ENCODE results near the gene RAC2.
"Not testable (repeated sequence)": the region's sequence is repeated elsewhere in the genome, so short reads cannot be mapped to it uniquely, and the experiment has no call there.

Gene RAC2

GRCh38 chr22:37233371-37233750 lies 10.7 kb downstream of the RAC2 start:
- not testable (repeated sequence) for DNase-seq

- no peak for DNase-seq
Observed at GRCh38 chr22:37232140-37232998, 11.7 kb downstream of the RAC2 start.

- no peak for DNase-seq
Observed at GRCh38 chr22:37231406-37232139, 12.5 kb downstream of the RAC2 start.

- peak; percentile 71 to 73 for DNase-seq
Observed at GRCh38 chr22:37230673-37231405, 13.2 kb downstream of the RAC2 start.

GRCh38 chr22:37229805-37230672 lies 14.0 kb downstream of the RAC2 start:
- DNase-seq = peak; percentile 83 to 85

- DNase-seq = no peak
Observed at GRCh38 chr22:37229012-37229804, 14.9 kb downstream of the RAC2 start.

- DNase-seq = no peak
Observed at GRCh38 chr22:37228106-37229011, 15.7 kb downstream of the RAC2 start.

GRCh38 chr22:37226514-37226913 lies 17.6 kb downstream of the RAC2 start:
- DNase-seq = no peak

DNA sequence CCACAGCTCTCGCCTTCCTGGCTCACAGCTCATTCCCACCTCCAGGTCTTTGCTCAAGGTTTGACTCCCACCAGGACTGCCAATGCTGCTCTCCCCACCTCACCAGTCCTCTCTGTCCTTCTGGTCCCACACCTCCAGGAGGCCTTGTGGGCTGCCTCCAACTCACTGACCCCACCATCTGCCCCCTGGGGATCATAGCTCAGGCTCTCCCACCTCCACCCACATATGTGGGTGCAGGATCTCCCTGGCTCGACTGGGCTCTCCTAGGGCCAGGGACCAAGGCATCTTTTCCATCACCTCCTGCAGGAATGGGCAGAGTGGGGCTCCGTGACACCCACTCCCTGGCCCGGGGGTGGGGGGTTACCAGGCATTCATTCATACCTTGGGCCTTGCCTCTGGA lies 18.0 kb downstream of the RAC2 start:
- DNase-seq = no peak

DNA sequence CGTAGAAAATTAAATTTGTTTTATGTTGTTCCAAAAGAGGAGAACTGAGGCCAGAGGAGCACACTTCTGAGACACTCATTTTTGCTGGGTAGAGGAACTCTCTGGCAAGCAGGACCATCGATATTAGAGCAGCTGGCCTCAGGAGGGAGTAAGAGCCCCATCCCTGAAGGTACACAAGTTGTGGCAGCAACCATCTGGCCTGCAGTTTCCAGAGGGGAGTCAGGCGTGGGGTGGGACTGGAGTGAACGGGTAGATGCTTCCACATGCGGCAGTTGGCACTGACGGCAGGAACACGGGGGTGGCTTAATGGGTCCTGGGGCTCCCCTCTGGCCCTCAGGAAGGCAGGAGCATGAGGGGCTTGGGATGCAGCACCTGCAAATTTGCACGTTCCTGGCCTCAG lies 18.6 kb downstream of the RAC2 start:
- no peak for DNase-seq

- no peak for DNase-seq
Observed at GRCh38 chr22:37224757-37225420, 19.2 kb downstream of the RAC2 start.

GRCh38 chr22:37223965-37224551 lies 20.0 kb downstream of the RAC2 start:
- DNase-seq = no peak

- DNase-seq = no peak
Observed at GRCh38 chr22:37222440-37222971, 21.6 kb downstream of the RAC2 start.

GRCh38 chr22:37221424-37222333 lies 22.4 kb downstream of the RAC2 start:
- DNase-seq = no peak

- DNase-seq = no peak
Observed at GRCh38 chr22:37220543-37220981, 23.5 kb downstream of the RAC2 start.

GRCh38 chr22:37219533-37219932 lies 24.5 kb downstream of the RAC2 start:
- DNase-seq = no peak

GRCh38 chr22:37218771-37219411 lies 25.2 kb downstream of the RAC2 start:
- peak in 1 of 2 donors; percentile 49 for DNase-seq

GRCh38 chr22:37218399-37218770 lies 25.7 kb downstream of the RAC2 start:
- DNase-seq = no peak

Data from stimulated activated CD4-positive, alpha-beta T cell treated with anti-CD3 and anti-CD28 coated beads, Interleukin-2, amount 100 ng/mL, for 48 hours (primary cell).